Adrenal gland (tissue), 5 donors: ENCODE results near the gene GRIK5.

Source experiments
- POLR2A ChIP-seq, 2 donors: fragments of 450-650 bp; IDR thresholded peaks; one replicate each; pipeline ENCODE4 v1.6.1; 2017; ENCODE audit warnings: antibody characterized with exemption in 2 of 2, mild to moderate bottlenecking in 2 of 2, moderate library complexity in 1 of 2
- TF ChIP-seq, protein P1 (sequence below), 6 experiments: fragments of 450-650 bp in 4 of 6; fragments of 200-600 bp in 2 of 6; sonication (generic) in 1 of 6; IDR thresholded peaks; 1 replicate in 5 of 6; 2 replicates in 1 of 6; pipeline versions ENCODE4 v1.5.1 to v1.8.0; 2016 to 2021; ENCODE audit warnings: antibody characterized with exemption in 6 of 6, mild to moderate bottlenecking in 2 of 6, moderate library complexity in 1 of 6
- donor health status: DM: no; HTN: no; CAD: no.

- TF ChIP-seq, protein P1, sequence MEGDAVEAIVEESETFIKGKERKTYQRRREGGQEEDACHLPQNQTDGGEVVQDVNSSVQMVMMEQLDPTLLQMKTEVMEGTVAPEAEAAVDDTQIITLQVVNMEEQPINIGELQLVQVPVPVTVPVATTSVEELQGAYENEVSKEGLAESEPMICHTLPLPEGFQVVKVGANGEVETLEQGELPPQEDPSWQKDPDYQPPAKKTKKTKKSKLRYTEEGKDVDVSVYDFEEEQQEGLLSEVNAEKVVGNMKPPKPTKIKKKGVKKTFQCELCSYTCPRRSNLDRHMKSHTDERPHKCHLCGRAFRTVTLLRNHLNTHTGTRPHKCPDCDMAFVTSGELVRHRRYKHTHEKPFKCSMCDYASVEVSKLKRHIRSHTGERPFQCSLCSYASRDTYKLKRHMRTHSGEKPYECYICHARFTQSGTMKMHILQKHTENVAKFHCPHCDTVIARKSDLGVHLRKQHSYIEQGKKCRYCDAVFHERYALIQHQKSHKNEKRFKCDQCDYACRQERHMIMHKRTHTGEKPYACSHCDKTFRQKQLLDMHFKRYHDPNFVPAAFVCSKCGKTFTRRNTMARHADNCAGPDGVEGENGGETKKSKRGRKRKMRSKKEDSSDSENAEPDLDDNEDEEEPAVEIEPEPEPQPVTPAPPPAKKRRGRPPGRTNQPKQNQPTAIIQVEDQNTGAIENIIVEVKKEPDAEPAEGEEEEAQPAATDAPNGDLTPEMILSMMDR (IDR thresholded peaks at IDR 0.05), result no peak
- no peak for TF ChIP-seq POLR2A (IDR thresholded peaks at IDR 0.05)
Measured at GRCh38 chr19:41981724-41982123, 88.3 kb downstream of the GRIK5 start.
